Measurements from ENCODE around the gene ANKRD10.
"Not testable (repeated sequence)": the region's sequence is repeated elsewhere in the genome, so short reads cannot be mapped to it uniquely, and the experiment has no call there.

ANKRD10 gene

DNA sequence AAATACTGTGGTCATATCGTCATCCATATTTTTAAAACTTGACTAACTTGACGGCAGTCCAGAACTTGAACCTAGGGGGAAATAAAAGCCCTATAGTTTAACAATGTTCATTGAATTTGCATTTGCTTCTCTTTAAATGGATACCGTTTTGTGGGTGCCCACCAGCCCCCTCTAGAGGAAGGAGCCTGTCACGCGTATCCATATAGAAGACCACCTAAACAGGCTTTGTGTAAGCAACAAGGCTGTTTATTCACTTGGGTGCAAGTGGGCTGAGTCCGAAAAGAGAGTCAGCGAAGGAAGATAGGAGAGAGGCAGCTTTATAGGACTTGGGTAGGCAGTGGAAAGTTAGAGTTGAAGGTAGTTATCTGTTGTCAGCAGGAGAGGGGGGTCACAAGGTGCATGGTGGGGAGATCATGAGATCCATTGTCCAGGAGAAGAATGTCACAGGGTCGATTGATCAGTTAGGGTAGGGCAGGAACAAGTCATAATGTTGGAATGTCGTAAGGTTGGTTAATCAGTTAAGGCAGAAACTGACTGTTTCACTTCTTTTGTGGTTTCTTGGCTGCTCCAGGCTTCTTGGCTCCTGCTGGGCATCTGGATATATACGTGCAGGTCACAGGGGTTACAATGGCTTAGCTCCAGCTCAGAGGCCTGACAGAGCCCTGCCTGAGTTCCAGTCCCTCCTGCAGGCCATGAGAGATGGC is 42.5 kb upstream of the ANKRD10 start:
- in situ Hi-C loops (cut with MboI; ENCODE audit: low pct_unique_long_range_greater_than_20kb, low sequenced_read_pairs, unreplicated experiment), result no loop called here
- DNase-seq (ENCODE audit: low spot score), result no peak
- TF ChIP-seq, protein P1, sequence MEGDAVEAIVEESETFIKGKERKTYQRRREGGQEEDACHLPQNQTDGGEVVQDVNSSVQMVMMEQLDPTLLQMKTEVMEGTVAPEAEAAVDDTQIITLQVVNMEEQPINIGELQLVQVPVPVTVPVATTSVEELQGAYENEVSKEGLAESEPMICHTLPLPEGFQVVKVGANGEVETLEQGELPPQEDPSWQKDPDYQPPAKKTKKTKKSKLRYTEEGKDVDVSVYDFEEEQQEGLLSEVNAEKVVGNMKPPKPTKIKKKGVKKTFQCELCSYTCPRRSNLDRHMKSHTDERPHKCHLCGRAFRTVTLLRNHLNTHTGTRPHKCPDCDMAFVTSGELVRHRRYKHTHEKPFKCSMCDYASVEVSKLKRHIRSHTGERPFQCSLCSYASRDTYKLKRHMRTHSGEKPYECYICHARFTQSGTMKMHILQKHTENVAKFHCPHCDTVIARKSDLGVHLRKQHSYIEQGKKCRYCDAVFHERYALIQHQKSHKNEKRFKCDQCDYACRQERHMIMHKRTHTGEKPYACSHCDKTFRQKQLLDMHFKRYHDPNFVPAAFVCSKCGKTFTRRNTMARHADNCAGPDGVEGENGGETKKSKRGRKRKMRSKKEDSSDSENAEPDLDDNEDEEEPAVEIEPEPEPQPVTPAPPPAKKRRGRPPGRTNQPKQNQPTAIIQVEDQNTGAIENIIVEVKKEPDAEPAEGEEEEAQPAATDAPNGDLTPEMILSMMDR (IDR thresholded peaks at IDR 0.05; ENCODE audit: extremely low read depth, insufficient read depth, missing control alignments), result no peak

DNA sequence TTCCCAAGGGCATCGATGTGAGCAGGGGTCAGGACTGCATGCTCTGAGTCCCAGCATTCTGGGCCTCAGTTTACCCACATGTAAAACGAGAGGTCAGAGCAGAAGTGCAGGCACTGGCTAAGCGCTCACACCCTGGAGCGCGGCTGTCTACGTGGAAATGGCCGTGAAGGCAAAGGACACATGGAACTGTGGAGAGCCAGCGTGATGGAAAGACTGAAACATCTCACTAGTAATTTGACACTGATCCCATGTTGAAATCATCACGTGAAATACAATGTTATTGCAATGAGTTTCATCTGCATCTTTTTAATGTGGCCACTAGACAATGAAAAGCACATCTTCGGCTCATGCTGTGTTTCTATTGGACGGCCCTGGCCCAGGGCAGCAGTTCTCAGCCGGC is 41.3 kb upstream of the ANKRD10 start:
- in situ Hi-C loops (cut with MboI; ENCODE audit: low pct_unique_long_range_greater_than_20kb, low sequenced_read_pairs, unreplicated experiment); DNase-seq (ENCODE audit: low spot score): not testable (repeated sequence)

DNA sequence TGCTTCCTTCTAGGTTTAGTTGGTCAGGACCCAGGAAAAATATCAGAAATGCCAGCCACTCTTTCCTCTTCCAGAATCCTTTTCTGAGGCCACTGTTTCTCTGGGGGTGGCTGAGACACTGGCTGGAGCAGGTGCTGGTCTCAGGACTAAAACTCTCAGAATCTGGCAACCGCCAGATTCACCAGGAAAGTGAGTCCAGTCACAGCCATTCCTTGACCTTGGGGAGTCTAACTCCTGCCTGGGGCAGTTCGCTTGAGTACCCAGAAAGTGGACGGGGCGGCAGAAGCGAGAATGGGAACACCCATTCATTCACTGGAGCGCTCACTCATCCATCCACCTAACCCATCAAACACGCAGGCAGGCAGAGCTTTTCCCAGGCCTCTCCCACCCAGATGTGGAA is 40.7 kb upstream of the ANKRD10 start:
- DNase-seq (ENCODE audit: low spot score); in situ Hi-C loops (cut with MboI; ENCODE audit: low pct_unique_long_range_greater_than_20kb, low sequenced_read_pairs, unreplicated experiment): not testable (repeated sequence)

DNA sequence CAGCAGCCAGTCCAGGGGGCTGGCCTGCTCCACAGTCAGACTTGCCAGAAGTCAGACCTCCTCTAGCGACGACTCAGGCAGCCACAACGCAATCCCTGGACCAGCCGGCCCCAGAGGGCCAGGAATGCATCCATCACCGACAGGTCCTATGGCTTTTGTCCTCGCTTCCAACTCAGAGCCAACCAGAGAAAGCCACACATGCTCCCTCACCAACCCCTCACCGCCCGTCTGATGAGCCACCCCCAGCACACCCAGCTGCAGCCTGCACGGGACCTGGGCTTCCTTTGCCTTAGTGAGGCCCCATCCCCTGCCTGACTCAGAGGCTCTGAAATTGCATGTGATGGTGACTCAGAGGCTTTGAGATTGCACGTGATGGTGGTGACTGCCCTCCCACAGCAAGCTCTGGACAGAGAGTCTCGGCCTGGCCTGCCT is 40.2 kb upstream of the ANKRD10 start:
- in situ Hi-C loops (cut with MboI; ENCODE audit: low pct_unique_long_range_greater_than_20kb, low sequenced_read_pairs, unreplicated experiment); DNase-seq (ENCODE audit: low spot score): not testable (repeated sequence)

DNA sequence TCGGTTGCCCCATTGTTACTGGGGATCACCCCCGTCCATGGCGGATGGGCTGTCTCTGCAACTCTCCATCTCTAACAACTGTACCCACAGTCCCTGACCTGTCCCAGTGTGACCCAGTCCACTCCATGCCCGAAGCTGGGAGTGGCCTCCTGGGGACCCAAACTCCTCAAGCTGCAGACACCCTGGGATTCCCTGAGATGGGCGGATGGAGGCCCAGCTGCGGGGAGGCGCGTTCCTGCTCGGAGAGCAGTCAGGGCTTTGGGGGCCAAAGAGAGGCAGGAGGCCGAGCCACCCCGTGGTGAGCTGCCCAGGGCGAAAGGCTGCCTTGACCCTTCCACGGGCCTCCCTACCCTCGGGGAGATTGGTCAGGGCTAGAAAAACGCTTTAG is 39.7 kb upstream of the ANKRD10 start:
- DNase-seq (ENCODE audit: low spot score); in situ Hi-C loops (cut with MboI; ENCODE audit: low pct_unique_long_range_greater_than_20kb, low sequenced_read_pairs, unreplicated experiment): not testable (repeated sequence)

DNA sequence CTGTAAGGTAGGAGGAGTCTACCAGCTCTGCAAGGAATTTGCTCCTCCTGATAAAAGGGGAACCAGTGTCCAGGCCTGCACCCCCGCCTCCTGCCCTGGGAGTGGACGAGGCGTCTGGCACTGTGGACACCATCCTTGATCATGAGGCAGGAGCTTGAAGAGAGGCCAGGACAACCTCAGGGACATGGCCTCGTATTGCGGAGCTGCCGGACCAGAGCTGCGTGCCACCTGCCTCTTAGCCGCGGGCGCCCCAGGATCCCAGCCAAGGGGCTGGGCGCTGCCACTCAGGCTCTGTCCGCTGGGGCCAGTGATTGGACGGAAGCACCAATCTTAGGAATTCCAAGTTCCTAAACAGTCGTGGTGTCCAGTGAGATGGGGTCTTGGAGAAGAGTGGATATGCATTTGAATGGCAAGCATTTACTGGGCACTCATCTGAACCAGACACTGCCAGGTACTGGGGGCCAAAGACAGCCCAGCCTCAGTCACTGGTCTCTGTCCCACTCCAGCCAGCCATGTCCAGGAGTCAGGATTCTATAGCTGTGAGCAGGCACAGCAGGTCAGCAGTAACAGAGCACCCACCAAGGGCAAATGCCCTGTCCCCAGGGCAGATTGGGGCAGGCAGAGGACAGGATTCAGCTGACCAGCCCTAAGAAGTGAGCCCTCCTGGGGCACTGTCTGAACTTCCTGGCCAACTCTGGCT is 39.1 kb upstream of the ANKRD10 start:
- TF ChIP-seq, protein P1 (IDR thresholded peaks at IDR 0.05; ENCODE audit: extremely low read depth, insufficient read depth, missing control alignments), result no peak
- in situ Hi-C loops (cut with MboI; ENCODE audit: low pct_unique_long_range_greater_than_20kb, low sequenced_read_pairs, unreplicated experiment), result no loop called here
- no peak for DNase-seq (ENCODE audit: low spot score)

DNA sequence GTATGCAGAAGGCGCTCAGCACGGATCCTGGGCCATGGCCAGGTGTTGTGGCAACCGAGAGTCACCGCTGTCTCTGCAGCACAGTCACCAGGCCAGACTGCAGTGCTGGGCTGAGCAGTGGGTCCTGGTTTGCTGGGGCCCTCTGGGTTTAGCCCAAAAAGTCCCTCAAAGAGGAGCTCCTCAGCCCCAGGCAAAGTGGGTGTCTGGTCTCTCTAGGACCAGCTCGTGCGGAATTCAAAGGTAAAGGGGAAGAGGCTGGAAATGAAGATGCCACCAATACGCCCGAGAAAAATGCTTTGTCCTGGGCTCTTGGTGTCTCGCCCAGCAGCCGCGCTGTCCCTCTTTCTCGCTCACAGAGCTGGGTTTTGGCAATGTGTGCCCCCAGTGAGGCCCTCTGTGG is 38.5 kb upstream of the ANKRD10 start:
- DNase-seq (ENCODE audit: low spot score), result no peak
- TF ChIP-seq, protein P1 (IDR thresholded peaks at IDR 0.05; ENCODE audit: extremely low read depth, insufficient read depth, missing control alignments), result no peak
- in situ Hi-C loops (cut with MboI; ENCODE audit: low pct_unique_long_range_greater_than_20kb, low sequenced_read_pairs, unreplicated experiment), result no loop called here

DNA sequence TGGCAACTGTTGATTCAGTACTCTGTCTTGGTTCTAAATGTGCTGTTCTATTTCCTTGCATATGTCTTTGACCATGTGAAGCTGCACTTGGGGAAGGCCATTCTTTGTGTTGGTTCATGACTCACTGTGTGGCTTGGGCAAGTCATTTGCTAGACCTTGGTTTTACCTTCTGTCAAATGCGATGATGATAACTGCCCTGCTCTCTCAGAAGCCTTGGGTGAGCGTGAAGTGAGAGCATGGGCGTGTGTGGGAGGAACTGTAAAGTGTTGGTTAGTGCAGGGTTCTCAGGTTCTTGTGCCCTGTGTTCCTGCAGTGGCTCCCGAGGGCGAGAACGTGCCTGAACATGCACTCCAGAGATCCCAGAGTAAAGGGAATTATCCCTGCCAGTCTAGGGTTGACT is 37.3 kb upstream of the ANKRD10 start:
- DNase-seq (ENCODE audit: low spot score); in situ Hi-C loops (cut with MboI; ENCODE audit: low pct_unique_long_range_greater_than_20kb, low sequenced_read_pairs, unreplicated experiment): not testable (repeated sequence)

DNA sequence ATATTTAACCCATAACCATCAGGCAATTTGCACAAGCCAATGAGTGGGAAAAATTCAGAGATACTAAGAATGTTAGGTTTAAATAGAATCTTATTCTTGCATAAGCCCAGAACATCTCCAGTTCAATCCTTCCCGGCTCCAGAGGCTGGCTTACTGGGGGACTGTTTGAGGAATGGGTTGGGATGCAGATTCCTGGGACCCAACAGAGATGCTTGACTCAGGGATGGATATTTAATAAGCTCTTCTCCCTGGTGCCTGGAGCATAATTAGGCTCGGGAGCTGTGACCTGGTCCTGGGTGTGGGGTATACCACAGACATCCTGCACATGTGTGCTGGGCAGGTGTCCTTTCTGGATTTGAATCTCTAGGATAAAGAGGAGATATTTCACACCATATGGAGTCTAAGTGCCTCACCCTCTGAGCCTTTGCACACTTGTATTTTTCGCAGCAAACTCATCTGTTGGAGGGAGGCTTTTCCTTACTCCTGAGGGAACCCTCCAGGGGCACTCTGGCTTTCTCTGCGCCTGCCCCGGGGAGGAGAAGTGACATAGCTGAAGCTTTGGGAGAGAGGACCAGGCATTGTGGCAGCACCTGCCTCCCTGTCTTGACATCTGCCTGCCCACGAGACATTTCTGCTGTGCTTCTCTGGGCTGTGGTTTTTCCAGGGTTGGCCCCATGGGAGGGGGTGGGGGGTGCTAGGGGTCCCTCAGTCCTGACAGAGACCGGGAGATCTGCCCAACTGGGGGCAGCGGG is 36.1 kb upstream of the ANKRD10 start:
- TF ChIP-seq, protein P1 (IDR thresholded peaks at IDR 0.05; ENCODE audit: extremely low read depth, insufficient read depth, missing control alignments), result no peak

More for the DNA sequence above, 36.1 kb upstream of the ANKRD10 start:
- in situ Hi-C loops (cut with MboI; ENCODE audit: low pct_unique_long_range_greater_than_20kb, low sequenced_read_pairs, unreplicated experiment), result no loop called here
- DNase-seq (ENCODE audit: low spot score), result no peak
